Left renal pelvis (tissue), 4 donors: ENCODE measurements around the gene SMIM12. TPM values are rescaled to one million over a fixed set of nuclear protein-coding genes. Genes with fewer than 3 reads are reported as not detected.

ENCODE experiments used
- DNase-seq, 4 donors: peaks; one replicate each; pipeline ENCODE4 v3.0.0-alpha.2; 2013; ENCODE audit warnings: low read depth in 4 of 4, low spot score in 3 of 4
- polyA plus RNA-seq, 4 donors: library from polyadenylated mRNA; unstranded; fragments of 120-200 nt; gene quantifications; one replicate each; pipeline ENCODE4 v1.2.1, GENCODE V29; 2013; ENCODE audit not compliant: insufficient read length in 4 of 4

The SMIM12 gene
- 10 to 100 TPM; 24.2 to 30.9 (median 29.6) TPM for polyA plus RNA-seq

- peak; percentile 66 to 82 (median 76) for DNase-seq
Measured at GRCh38 chr1:34859446-34860200, at the start of gene SMIM12. SMIM12 (minus strand) TSS chr1:34859749; CDS start chr1:34855977, 3,772 bp downstream.

GRCh38 chr1:34908369-34908768, 48.8 kb upstream of the SMIM12 start:
- DNase-seq = no peak

- no peak for DNase-seq
Measured at GRCh38 chr1:34907487-34908090, 48.0 kb upstream of the SMIM12 start.

- DNase-seq = no peak
Measured at GRCh38 chr1:34906756-34907155, 47.2 kb upstream of the SMIM12 start.

- DNase-seq = no peak
Measured at GRCh38 chr1:34906222-34906621, 46.7 kb upstream of the SMIM12 start.

- no peak for DNase-seq
Measured at GRCh38 chr1:34905098-34905459, 45.5 kb upstream of the SMIM12 start.

GRCh38 chr1:34904236-34905097, 44.9 kb upstream of the SMIM12 start:
- DNase-seq = no peak

- DNase-seq = no peak
Measured at GRCh38 chr1:34901919-34902318, 42.4 kb upstream of the SMIM12 start.

GRCh38 chr1:34900775-34901502, 41.4 kb upstream of the SMIM12 start:
- DNase-seq = no peak

GRCh38 chr1:34899906-34900305, 40.4 kb upstream of the SMIM12 start:
- no peak for DNase-seq

- no peak for DNase-seq
Measured at GRCh38 chr1:34899471-34899870, 39.9 kb upstream of the SMIM12 start.

GRCh38 chr1:34898330-34898761, 38.8 kb upstream of the SMIM12 start:
- no peak for DNase-seq

- DNase-seq = no peak
Measured at GRCh38 chr1:34896612-34897011, 37.1 kb upstream of the SMIM12 start.

- no peak for DNase-seq
Measured at GRCh38 chr1:34889705-34890104, 30.2 kb upstream of the SMIM12 start.

GRCh38 chr1:34887593-34887992, 28.0 kb upstream of the SMIM12 start:
- no peak for DNase-seq

- DNase-seq = no peak
Measured at GRCh38 chr1:34885405-34886247, 26.1 kb upstream of the SMIM12 start.

GRCh38 chr1:34884961-34885360, 25.4 kb upstream of the SMIM12 start:
- DNase-seq = no peak

GRCh38 chr1:34884536-34884935, 25.0 kb upstream of the SMIM12 start:
- DNase-seq = no peak

GRCh38 chr1:34879230-34879629, 19.7 kb upstream of the SMIM12 start:
- DNase-seq = no peak

- no peak for DNase-seq
Measured at GRCh38 chr1:34876406-34876805, 16.9 kb upstream of the SMIM12 start.
